Measurements from ENCODE around the gene DPP6.
"Not testable (repeated sequence)": the region's sequence is repeated elsewhere in the genome, so short reads cannot be mapped to it uniquely, and the experiment has no call there.

Gene DPP6

DNA sequence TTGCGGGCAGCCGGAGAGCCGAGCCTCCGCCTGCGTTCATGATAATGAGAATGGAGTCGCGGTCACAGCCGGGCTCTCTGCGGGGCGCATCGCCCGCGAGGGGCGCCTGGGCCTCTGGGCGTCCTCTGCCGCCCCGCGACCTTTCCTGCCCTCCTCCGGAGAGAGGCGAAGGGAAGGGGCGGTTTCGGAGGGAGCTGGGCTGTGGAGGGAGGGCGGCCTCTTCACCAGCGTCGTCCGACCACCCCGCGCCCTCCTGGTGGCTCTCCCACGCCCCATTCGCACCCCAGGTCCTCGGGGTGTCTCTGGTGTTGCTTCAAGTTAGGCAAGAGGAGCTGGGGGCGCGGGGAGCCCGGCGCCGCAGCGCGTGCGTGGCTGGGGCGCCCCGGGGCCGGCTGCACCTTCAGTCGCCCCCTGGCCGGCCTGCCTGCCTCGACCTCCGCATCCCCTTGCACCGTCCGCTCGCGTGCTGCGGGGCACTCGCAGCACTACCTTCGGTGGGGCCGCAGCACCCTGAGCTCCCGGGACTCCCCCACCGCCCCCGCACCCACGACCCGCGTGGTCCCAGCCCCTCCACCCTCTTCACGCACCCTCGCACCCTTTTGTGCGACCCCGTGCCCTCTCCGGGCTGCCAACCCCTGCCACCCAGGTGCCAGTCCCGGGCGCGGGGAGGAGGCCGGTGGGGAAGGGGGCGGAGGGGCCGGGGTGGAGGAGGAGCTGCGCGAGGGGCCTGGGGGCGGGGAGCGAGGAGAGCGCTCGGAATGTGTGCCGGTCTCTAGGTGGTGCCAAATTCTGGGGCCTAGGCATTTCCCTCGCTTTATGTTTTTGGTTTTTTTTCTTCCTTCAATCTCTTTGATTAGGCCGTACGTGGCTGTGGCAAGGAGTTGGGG lies at the start of gene DPP6:
Gene DPP6 (plus strand): TSS at position 756 of the 887 bp plus-strand sequence.
- not testable (repeated sequence) for DNase-seq

DNA sequence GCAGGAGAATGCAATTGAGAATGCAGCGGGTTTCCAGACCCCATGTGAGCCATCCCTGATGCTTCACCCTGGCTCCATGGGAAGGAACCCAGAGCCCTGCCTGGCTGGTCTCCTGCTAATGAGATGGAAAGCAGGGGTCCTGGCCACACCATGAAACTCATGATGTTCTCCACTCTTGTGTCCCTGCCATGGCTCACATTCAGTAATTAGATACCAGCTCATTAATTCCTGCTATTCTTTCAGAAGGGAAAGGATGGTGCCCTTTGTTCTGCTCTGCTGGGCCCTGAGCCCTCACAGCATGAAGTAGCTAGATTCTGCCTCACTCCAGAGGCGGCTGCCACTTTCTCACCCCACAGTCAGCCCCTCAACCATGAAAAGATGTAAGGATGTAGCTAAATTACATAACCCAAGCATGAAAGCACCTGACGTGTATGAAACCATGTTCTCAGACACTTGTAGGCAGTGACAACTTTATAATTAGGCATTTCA lies 42.7 kb upstream of the DPP6 start:
- not testable (repeated sequence) for DNase-seq

DNA sequence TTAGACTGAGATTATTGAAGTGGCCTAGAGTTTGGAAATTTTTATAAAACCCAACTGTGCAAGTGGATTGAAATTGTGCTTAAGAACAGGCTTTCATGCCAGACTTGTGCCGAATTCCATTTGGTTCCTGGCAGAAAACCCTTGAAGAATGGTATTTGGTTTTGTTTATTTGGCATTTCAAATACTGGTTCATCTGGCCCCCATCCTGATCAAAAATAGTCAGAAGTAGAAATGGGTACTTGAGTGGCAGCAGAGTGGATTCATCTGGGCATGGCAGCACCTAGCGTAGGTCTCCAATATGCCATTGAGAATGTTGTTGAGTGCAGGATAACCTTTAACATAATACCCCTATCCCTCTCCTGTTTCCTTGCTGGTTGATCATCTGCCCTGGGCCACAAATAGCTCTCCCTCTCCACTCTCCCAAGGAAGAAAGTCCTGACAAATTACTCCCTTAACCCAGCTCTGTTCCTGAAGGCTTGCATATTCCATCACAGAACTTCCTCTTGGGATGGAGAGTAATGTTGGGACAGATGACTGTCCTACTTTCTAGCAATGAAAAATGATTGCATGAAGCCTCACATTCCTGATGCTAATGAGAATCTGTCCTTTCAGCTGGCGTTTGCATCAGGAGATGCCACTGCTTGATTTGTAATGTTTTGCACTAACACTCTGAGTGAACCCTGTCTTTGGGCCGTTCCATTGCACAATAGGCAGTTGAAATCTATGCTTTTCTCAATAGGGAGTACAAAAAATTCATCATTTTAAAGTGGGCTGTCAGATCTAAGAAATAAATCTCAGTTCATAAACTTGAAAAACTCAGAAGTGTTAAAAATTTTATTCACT lies 41.3 kb upstream of the DPP6 start:
- not testable (repeated sequence) for DNase-seq

GRCh38 chr7:154012800-154013199 lies 39.4 kb upstream of the DPP6 start:
- not testable (repeated sequence) for DNase-seq

GRCh38 chr7:154015636-154016035 lies 36.6 kb upstream of the DPP6 start:
- DNase-seq, result not testable (repeated sequence)

- not testable (repeated sequence) for DNase-seq
These were observed 33.8 kb upstream of the DPP6 start for GRCh38 chr7:154018354-154018753.

- DNase-seq, result not testable (repeated sequence)
These were observed 24.4 kb upstream of the DPP6 start for GRCh38 chr7:154027805-154028204.

- not testable (repeated sequence) for DNase-seq
These were observed 21.6 kb upstream of the DPP6 start for GRCh38 chr7:154030476-154031080.

DNA sequence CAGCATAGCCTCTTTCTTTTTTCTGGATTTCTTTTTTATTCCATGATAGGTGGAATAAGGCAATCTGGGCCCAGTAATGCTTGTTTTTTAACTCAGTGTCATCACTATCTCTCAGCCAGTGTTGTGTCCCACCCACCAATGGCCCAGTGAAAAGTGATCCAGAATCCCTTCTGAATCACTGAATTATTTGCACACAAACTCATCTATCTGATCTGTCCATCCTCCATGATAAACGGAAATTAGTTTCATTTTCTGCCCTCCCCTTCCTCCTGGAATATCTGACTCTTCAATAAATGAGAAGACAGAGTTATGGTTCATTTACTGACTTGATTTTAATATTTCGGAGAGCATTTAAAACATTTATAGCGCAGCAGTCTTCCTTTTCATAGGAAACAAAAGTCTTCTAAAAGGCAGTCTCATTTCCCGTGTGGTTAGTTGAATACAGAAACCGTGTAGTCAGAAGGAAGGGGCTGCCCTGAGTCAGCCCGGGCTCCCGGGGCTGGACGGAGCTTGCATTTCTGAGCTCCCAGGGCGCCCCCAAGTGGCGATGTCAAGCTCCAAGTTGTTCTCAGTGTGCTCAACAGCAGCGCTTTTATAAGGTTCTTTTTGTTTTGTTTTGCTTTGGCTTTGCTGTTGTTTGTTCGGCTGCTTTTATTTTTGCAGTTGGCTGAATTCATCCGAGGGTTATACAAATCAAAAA lies 12.6 kb upstream of the DPP6 start:
- DNase-seq, result not testable (repeated sequence)

DNA sequence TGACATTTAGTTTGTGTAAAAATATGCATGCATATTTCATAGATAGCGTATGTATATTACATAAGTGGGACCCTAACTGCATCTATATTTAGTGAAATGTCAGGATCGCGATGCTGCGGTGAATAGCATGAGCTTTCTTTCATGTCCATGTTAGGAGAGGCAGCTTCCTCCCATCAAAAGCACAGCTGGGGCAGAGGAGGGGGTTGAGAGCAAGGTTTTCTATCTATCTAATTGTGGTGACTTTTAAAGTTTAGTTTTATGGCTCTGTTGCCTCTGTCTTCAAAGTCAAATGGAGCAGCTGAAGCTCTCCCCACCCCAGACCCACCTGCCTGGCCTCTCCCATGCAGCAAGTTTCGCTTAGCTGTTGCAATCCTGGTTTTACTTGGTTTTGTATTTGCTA lies 1.8 kb upstream of the DPP6 start:
- DNase-seq, result not testable (repeated sequence)

DNA sequence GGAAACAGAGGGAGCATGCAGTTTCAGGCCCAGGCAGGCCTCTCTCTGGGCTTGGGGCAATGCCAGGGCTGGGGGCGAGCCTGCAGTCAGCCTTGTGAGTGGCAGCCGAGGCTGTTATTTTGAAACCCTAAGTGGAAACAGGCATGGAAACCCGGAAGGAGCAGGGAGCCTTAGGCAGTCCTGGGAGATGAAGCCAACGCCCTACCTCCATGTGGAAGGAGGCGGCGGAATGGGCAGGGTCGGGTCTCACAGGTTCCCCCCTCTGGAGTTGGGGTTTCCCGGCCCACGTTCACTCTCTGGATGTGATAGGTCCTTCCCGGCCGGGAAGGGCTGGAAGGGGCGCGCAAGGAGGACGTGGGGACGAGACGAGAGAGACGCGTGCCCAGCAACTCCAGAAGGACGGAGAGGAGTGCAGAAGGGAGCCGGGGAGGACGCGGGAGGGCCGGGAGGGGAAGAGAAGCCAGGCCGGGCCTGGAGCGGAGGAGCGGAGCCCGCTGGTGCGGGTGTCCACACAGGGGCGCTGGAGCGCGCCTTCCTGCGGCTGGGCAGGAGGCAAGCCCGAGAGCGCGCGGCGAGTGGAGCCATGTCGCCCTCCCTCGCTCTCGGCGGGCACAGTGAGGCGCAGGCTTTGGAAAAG lies 1.1 kb upstream of the DPP6 start:
- DNase-seq, result not testable (repeated sequence)

- DNase-seq, result not testable (repeated sequence)
These were observed 493 bp downstream of the DPP6 start for GRCh38 chr7:154052530-154053252.

GRCh38 chr7:154053466-154054312 lies 1.5 kb downstream of the DPP6 start:
- DNase-seq, result not testable (repeated sequence)

- not testable (repeated sequence) for DNase-seq
These were observed 2.5 kb downstream of the DPP6 start for GRCh38 chr7:154054664-154055063.

DNA sequence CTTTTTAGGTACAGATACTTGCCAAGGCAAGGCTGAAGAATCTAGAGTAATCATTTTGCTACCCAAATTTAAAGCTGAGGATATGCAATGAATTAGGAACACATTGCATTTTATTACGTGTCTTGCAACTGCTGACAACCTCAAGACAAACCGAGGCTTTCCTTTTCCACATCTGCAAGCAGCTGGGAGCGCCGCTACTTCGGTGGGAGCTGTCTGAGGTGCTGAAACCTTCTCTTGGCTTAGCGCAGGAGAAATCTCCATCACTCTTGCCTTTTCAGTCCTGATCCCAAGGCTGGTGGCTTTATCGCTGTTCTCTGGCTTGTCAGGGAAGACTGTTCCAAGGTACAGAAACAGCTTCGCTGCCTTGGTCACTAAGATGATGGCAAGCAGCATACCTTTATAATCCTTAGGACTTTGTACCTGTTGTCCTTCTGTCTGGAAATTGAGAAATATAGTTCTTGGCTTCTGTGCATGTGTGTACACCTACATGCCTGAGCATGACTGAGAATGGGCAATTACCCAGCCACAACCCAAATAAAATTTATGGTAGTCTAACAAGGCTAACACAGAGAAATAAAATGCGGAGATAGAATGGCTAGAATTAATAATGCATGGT lies 3.4 kb downstream of the DPP6 start:
- DNase-seq, result peak in 1 of 2 donors; percentile 44

DNA sequence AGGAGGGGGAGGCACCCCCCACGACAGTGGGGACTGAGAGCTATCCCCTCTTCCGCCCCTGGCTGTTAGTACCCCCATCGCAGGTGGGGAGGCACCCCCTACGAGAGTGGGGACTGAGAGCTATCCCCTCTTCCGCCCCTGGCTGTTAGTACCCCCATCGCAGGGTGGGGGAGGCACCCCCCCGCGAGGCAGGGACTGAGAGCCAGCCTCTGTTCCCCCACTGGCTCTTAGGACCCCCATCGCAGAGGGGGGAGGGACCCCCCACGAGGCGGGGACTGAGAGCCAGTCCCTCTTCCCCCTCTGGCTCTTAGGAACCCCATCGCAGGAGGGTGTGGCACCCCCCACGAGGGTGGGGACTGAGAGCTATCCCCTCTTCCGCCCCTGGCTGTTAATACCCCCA lies 6.6 kb downstream of the DPP6 start:
- not testable (repeated sequence) for DNase-seq

DNA sequence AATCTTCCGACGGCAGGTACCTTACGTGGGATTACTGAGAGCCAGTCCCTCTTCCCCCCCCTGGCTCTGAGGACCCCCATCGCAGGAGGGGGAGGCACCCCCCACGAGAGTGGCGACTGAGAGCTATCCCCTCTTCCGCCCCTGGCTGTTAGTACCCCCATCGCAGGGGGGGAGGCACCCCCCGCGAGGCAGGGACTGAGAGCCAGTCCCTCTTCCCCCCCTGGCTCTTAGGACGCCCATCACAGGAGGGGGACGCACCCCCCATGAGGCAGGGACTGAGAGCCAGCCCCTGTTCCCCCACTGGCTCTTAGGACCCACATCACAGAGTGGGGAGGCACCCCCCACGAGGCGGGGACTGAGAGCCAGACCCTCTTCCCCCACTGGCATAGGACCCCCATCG lies 8.4 kb downstream of the DPP6 start:
- not testable (repeated sequence) for DNase-seq

DNA sequence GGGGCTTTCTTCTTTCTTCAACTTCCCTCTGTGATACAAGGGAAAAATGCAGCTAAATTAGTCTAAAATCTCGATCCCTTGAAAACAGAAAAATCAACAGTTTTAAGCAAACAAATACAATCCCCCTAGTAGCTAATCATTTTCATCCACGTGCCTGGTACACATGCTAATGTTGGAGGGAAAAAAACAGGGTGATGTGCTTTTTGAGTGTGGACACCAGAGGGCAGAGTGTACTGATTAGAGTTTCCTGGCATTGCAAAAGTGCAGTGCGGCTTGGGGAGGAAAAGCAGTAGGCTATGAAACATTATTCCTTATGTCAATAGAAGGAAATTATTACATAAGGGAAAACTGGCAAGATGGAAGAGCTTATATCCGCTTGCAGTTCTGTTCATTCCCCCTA lies 19.6 kb downstream of the DPP6 start:
- DNase-seq, result peak; percentile 46 to 69

DNA sequence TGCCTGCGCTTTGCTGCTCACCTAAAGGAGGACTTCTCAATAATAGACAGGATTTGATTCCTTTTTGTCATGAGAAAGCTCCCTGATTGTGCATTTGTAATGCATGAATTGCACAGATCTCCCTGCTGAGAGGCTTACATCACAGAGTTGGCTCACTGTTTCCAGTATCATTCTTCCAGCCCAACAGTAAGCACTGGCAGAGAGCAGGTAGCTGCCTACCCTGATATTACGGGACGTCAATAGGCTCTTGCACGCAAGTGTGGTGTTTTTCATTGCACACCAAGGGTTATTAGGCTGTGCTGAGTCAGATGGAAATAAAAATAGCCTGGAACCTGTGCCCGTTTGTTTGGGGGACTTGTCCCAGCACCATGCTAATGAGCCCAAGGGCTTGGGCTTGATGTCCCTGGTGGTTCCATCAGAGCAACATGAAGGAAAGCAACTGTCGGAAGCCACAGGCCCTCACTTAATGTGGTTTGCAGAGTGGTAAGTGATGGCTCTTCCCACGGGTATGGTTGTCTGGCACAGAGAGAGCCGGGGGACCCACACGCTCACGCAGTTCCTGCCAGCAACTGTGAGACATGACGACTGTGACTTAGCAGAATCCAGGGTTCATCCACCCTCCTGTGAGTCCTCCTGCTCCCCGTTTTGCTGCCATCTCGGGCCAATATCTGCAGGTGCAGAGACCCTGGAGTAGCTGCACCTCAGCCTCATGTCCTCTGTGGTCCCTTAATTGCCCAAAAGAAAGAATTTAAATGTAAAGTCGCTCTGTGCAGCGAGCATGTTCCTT lies 20.4 kb downstream of the DPP6 start:
- DNase-seq, result not testable (repeated sequence)
